Esophagus squamous epithelium (tissue), 5 donors: ENCODE results near the gene PRKN. TPM values are rescaled to one million over a fixed set of nuclear protein-coding genes. Genes with fewer than 3 reads are reported as not detected.

Experiments used
- DNase-seq: peaks from one replicate; lab custom pipeline; 2025; lab: John Stamatoyannopoulos, UW
- H3K27ac ChIP-seq, 4 donors: fragments of 200-600 bp; sonication (generic); one replicate each; pipeline ENCODE4 v1.5.1; 2016 to 2019; ENCODE audit warnings: mild to moderate bottlenecking in 1 of 4
- H3K27me3 ChIP-seq, 4 donors: fragments of 200-600 bp; sonication (generic); 1 replicate in 3 of 4; 2 replicates in 1 of 4; pipeline versions ENCODE4 v1.5.1 to v1.6.0; 2017 to 2021; ENCODE audit warnings: antibody characterized with exemption in 1 of 4
- H3K36me3 ChIP-seq, 3 donors: fragments of 200-600 bp; sonication (generic); one replicate each; pipeline ENCODE4 v1.5.1; 2016 to 2019
- H3K4me1 ChIP-seq, 3 donors: fragments of 200-600 bp; sonication (generic); one replicate each; pipeline ENCODE4 v1.5.1; 2017 to 2019
- H3K4me3 ChIP-seq, 4 donors: fragments of 200-600 bp; sonication (generic); 1 replicate in 3 of 4; 2 replicates in 1 of 4; pipeline ENCODE4 v1.5.1; 2016 to 2019; ENCODE audit warnings: mild to moderate bottlenecking in 2 of 4, moderate library complexity in 1 of 4
- H3K9me3 ChIP-seq, 3 donors: fragments of 200-600 bp; sonication (generic); one replicate each; pipeline ENCODE4 v1.5.1; 2016 to 2019
- POLR2A ChIP-seq, 4 donors: fragments of 450-650 bp; IDR thresholded peaks; one replicate each; pipeline ENCODE4 v1.6.1; 2017; ENCODE audit warnings: antibody characterized with exemption in 4 of 4, mild to moderate bottlenecking in 4 of 4, moderate library complexity in 3 of 4
- WGBS, 2 donors: methylation state at CpG; one replicate each; pipeline ENCODE4 v1.1.5; 2018; 5-methylcytosine and 5-hydroxymethylcytosine counted together
- intact Hi-C: fragments of 100-400 bp; cut with DNase I; formaldehyde crosslinking; loops from one replicate; pipeline ENCODE4 v1.15.0; 2022
- total RNA-seq, 4 donors: library from RNA; depleted of rRNA; stranded (reverse); fragments of >200 nt; gene quantifications; one replicate each; pipeline ENCODE4 v1.1.0, GENCODE V29; 2016
- TF ChIP-seq, protein P1 (sequence below), 6 experiments: fragments of 450-650 bp in 4 of 6; fragments of 200-600 bp in 2 of 6; sonication (generic) in 2 of 6; IDR thresholded peaks; one replicate each; pipeline ENCODE4 v1.5.1; 2016 to 2019; ENCODE audit warnings: antibody characterized with exemption in 6 of 6, mild to moderate bottlenecking in 4 of 6, moderate library complexity in 4 of 6
- donor health status: DM: yes; HTN: yes; CAD: no.

The PRKN gene
- total RNA-seq, 4 donors from 2014 or later, result 0.70 to 5.5 (median 2.2) TPM

GRCh38 chr6:161716176-161716575, 1011.4 kb downstream of the PRKN start:
- H3K4me1 ChIP-seq, result no peaks in the 10 kb centered on the region
- H3K9me3 ChIP-seq, result no peaks in the 10 kb centered on the region
- no peak for TF ChIP-seq POLR2A (IDR thresholded peaks at IDR 0.05)
- TF ChIP-seq, protein P1, sequence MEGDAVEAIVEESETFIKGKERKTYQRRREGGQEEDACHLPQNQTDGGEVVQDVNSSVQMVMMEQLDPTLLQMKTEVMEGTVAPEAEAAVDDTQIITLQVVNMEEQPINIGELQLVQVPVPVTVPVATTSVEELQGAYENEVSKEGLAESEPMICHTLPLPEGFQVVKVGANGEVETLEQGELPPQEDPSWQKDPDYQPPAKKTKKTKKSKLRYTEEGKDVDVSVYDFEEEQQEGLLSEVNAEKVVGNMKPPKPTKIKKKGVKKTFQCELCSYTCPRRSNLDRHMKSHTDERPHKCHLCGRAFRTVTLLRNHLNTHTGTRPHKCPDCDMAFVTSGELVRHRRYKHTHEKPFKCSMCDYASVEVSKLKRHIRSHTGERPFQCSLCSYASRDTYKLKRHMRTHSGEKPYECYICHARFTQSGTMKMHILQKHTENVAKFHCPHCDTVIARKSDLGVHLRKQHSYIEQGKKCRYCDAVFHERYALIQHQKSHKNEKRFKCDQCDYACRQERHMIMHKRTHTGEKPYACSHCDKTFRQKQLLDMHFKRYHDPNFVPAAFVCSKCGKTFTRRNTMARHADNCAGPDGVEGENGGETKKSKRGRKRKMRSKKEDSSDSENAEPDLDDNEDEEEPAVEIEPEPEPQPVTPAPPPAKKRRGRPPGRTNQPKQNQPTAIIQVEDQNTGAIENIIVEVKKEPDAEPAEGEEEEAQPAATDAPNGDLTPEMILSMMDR (IDR thresholded peaks at IDR 0.05), result no peak
- no peak overlapping the region for H3K27ac ChIP-seq
- no peak for DNase-seq
- no peaks in the 10 kb centered on the region for H3K27me3 ChIP-seq
- no peak overlapping the region for H3K4me3 ChIP-seq
- 58 to 62% methylated on average over 3 of the region's 3 CpGs for WGBS, 2 donors
- intact Hi-C loops, result no loop called here
- H3K36me3 ChIP-seq, result no peaks in the 10 kb centered on the region

DNA sequence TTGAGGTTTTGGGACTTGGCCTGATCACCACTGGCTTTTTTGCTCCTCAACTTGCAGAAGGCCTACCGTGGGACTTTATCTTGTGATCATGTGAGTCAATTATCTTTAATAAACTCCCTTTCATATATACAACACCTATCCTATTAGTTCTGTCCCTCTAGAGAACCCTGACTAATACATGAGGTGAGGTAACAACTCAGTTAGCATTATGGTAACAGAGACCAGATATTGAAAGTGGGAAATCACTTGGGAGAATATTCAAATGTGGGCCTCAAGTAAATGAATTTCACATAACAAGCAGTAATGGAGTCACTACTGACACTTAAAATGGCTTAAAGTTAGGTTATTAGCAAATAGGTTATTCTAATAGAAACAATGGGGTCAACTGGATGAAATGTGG, 1015.6 kb downstream of the PRKN start:
- H3K36me3 ChIP-seq, result no peaks in the 10 kb centered on the region
- no peaks in the 10 kb centered on the region for H3K4me1 ChIP-seq
- H3K9me3 ChIP-seq, result no peaks in the 10 kb centered on the region
- H3K27ac ChIP-seq, result no peak overlapping the region
- H3K27me3 ChIP-seq, result no peaks in the 10 kb centered on the region
- intact Hi-C loops, result no loop called here
- DNase-seq, result no peak
- TF ChIP-seq, protein P1 (IDR thresholded peaks at IDR 0.05), result no peak
- no peak for TF ChIP-seq POLR2A (IDR thresholded peaks at IDR 0.05)
- H3K4me3 ChIP-seq, result no peak overlapping the region
- 57 to 88% methylated on average over 1 of the region's 1 CpG for WGBS, 2 donors

GRCh38 chr6:161711515-161711914, 1016.1 kb downstream of the PRKN start:
- Histone ChIP-seq H3K36me3 (no peaks in the 10 kb centered on the region), H3K9me3 (no peaks in the 10 kb centered on the region), H3K27me3 (no peaks in the 10 kb centered on the region), H3K4me1 (no peaks in the 10 kb centered on the region), H3K4me3 (no peak overlapping the region), H3K27ac (no peak overlapping the region)
- DNase-seq, result no peak
- intact Hi-C loops, result no loop called here
- TF ChIP-seq POLR2A (IDR thresholded peaks at IDR 0.05), result no peak
- TF ChIP-seq, protein P1 (IDR thresholded peaks at IDR 0.05), result no peak

DNA sequence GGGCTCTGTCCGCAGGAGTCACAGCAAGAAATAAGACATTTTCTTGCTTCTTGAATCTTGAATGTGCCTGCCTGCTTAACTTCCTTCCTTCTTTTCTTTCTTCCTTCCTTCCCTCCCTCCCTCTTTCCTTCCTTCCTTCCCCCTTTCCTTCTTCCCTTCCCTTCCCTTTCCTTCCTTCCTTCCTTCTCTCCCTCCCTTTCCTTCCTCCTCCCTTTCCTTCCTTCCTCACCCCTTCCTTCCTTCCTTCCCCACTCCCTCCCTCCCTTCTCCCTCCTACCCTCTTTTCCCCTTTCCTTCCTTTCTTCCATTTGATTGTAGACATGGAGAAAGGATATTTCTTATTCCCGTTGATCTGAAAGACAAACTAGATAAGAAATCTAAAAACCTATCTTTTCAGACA, 1016.9 kb downstream of the PRKN start:
- 75 to 80% methylated on average over 2 of the region's 2 CpGs for WGBS, 2 donors
- TF ChIP-seq, protein P1 (IDR thresholded peaks at IDR 0.05), result no peak
- Histone ChIP-seq H3K27me3 (no peaks in the 10 kb centered on the region), H3K27ac (no peak overlapping the region), H3K4me3 (no peak overlapping the region), H3K9me3 (no peaks in the 10 kb centered on the region), H3K36me3 (no peaks in the 10 kb centered on the region), H3K4me1 (no peaks in the 10 kb centered on the region)
- intact Hi-C loops, result no loop called here
- no peak for DNase-seq

- no peak for DNase-seq
- WGBS, 2 donors, result 63 to 86% methylated on average over 1 of the region's 1 CpG
- intact Hi-C loops, result no loop called here
- TF ChIP-seq, protein P1 (IDR thresholded peaks at IDR 0.05), result no peak
- no peak for TF ChIP-seq POLR2A (IDR thresholded peaks at IDR 0.05)
- Histone ChIP-seq H3K27me3 (no peaks in the 10 kb centered on the region), H3K9me3 (no peaks in the 10 kb centered on the region), H3K27ac (no peak overlapping the region), H3K36me3 (no peaks in the 10 kb centered on the region), H3K4me1 (no peaks in the 10 kb centered on the region), H3K4me3 (no peak overlapping the region)
Observed at GRCh38 chr6:161701056-161701455, 1026.5 kb downstream of the PRKN start.
